ENCODE measurements around the gene TMPRSS11B. TPM values are rescaled to one million over a fixed set of nuclear protein-coding genes. Genes with fewer than 3 reads are reported as not detected.

Gene TMPRSS11B
- total and polyA plus RNA-seq, 2 donors (not counting 3 experiments of a cell fraction or from before 2014, with no cell fraction given), result not detected

DNA sequence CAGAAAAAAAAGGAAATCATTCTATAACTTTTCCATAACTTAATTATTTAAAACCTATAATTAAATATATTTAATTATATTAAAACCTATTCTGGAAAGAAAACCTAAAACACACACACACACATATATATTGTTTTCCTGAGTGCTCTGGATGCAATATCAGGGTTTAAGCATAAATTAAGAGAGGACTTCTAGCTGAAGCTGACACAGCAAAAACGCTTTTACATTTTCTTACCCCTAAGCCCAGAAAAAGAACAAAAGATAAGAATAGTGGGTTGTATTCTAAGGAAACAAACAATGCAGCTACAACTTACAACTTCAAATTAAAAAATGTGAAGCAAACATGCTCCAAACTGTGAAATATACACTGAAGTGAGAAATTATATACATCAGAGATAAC, 52.3 kb downstream of the TMPRSS11B start:
- Histone ChIP-seq H3K4me2 (ENCODE audit: insufficient read depth, low read length) (no peak overlapping the region), H2AFZ (ENCODE audit: low read depth, low read length) (no peak overlapping the region), H3K27ac (ENCODE audit: insufficient read depth, low read depth, low read length) (no peak overlapping the region), H3K9me3 (replicated peaks; ENCODE audit: control insufficient read depth, insufficient read depth, low read length) (no peaks in the 10 kb centered on the region), H3K4me3 (replicated peaks in 1 of 3; ENCODE audit: insufficient read depth in 1 of 3, low read depth in 1 of 3, low read length in 3 of 3) (no peak overlapping the region), H3K79me2 (ENCODE audit: control insufficient read depth, insufficient read depth, low read length) (no peaks in the 10 kb centered on the region), H3K9me1 (replicated peaks; ENCODE audit: control insufficient read depth, extremely low read depth, insufficient read depth, low read length) (no peaks in the 10 kb centered on the region), H4K20me1 (replicated peaks; ENCODE audit: control insufficient read depth, extremely low read depth, insufficient read depth, low read length) (no peaks in the 10 kb centered on the region), H3K36me3 (ENCODE audit: control insufficient read depth in 2 of 2, extremely low read depth in 1 of 2, insufficient read depth in 2 of 2, low read length in 2 of 2) (no peaks in the 10 kb centered on the region), H3K27me3 (ENCODE audit: control insufficient read depth in 2 of 2, insufficient read depth in 2 of 2, low read length in 2 of 2) (no peaks in the 10 kb centered on the region), H3K9ac (replicated peaks; ENCODE audit: extremely low read depth, insufficient read depth, low read length) (no peak overlapping the region), H3K4me1 (ENCODE audit: control insufficient read depth, extremely low read depth, insufficient read depth, low read length) (no peaks in the 10 kb centered on the region)
- intact Hi-C loops (cut with micrococcal nuclease), result no loop called here
- ChIA-PET POLR2A (no interaction called here), CTCF (interaction anchor here (2.5 kb wide), 1 partner anchor 17 kb away, joined by 6 read pairs; no protein-coding TSS in a partner anchor)
- dilution Hi-C loops (cut with MboI; ENCODE audit: extremely low pct_ligation_motif_present, low sequenced_read_pairs), result no loop called here
- no peak for DNase-seq (ENCODE audit: low read depth, low spot score)
- no TSS peak for BruUV-seq (replicated peaks)
- TF ChIP-seq GATA2 (IDR thresholded peaks at IDR 0.05; ENCODE audit: insufficient read depth, insufficient read length, low read depth, low read length) (no peak), FOS (IDR thresholded peaks at IDR 0.05; ENCODE audit: borderline replicate concordance, insufficient read depth, low read length) (no peak), POLR2AphosphoS5 (IDR thresholded peaks at IDR 0.05; ENCODE audit: insufficient read depth, low read depth, low read length) (no peak), EZH2 (IDR thresholded peaks at IDR 0.05; ENCODE audit: borderline replicate concordance, low read depth, low read length, severe bottlenecking) (no peak)
- no peak for FAIRE-seq

DNA sequence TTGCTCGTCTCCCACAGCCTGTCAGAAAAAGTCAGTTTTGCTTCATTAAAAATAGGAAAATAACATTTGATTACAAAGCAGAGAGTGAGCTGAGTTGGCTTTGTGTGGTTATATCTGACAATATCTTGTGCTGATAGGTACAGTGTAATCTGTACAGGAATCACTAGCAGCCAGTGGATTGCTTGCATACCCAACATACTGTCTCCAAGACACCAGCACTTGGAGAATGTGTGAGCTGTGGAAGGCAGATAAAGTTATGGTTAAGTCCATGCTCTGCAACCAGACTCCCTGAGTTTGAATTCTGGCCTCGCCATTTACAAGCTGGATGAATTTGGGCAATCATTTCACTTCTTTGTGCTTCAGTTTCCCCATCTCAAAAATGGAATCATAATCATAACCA, 58.3 kb downstream of the TMPRSS11B start:
- Histone ChIP-seq H3K27ac (ENCODE audit: insufficient read depth, low read depth, low read length) (no peak overlapping the region), H3K36me3 (ENCODE audit: control insufficient read depth in 2 of 2, extremely low read depth in 1 of 2, insufficient read depth in 2 of 2, low read length in 2 of 2) (no peaks in the 10 kb centered on the region), H3K4me2 (ENCODE audit: insufficient read depth, low read length) (no peak overlapping the region), H3K4me3 (replicated peaks in 1 of 3; ENCODE audit: insufficient read depth in 1 of 3, low read depth in 1 of 3, low read length in 3 of 3) (no peak overlapping the region), H3K27me3 (ENCODE audit: control insufficient read depth in 2 of 2, insufficient read depth in 2 of 2, low read length in 2 of 2) (no peaks in the 10 kb centered on the region), H3K9me3 (replicated peaks; ENCODE audit: control insufficient read depth, insufficient read depth, low read length) (no peaks in the 10 kb centered on the region), H3K9ac (replicated peaks; ENCODE audit: extremely low read depth, insufficient read depth, low read length) (no peak overlapping the region), H2AFZ (ENCODE audit: low read depth, low read length) (no peak overlapping the region), H3K9me1 (replicated peaks; ENCODE audit: control insufficient read depth, extremely low read depth, insufficient read depth, low read length) (no peaks in the 10 kb centered on the region), H3K4me1 (ENCODE audit: control insufficient read depth, extremely low read depth, insufficient read depth, low read length) (no peaks in the 10 kb centered on the region), H3K79me2 (ENCODE audit: control insufficient read depth, insufficient read depth, low read length) (no peaks in the 10 kb centered on the region), H4K20me1 (replicated peaks; ENCODE audit: control insufficient read depth, extremely low read depth, insufficient read depth, low read length) (no peaks in the 10 kb centered on the region)
- FAIRE-seq (no peak), DNase-seq (ENCODE audit: low read depth, low spot score) (no peak)
- ChIA-PET POLR2A (no interaction called here), CTCF (no interaction called here)
- BruUV-seq (replicated peaks), result no TSS peak
- dilution Hi-C loops (cut with MboI; ENCODE audit: extremely low pct_ligation_motif_present, low sequenced_read_pairs) (no loop called here), intact Hi-C loops (cut with micrococcal nuclease) (no loop called here)
- TF ChIP-seq MYC (IDR thresholded peaks at IDR 0.05; ENCODE audit: low read depth, low read length) (no peak), GATA2 (IDR thresholded peaks at IDR 0.05; ENCODE audit: insufficient read depth, insufficient read length, low read depth, low read length) (no peak), POLR2AphosphoS5 (IDR thresholded peaks at IDR 0.05; ENCODE audit: insufficient read depth, low read depth, low read length) (no peak), POLR2A (IDR thresholded peaks at IDR 0.05; ENCODE audit: low read depth, low read length) (no peak), JUN (IDR thresholded peaks at IDR 0.05; ENCODE audit: borderline replicate concordance, insufficient read depth, insufficient read length, low read depth) (no peak)
- TF ChIP-seq, protein P1, sequence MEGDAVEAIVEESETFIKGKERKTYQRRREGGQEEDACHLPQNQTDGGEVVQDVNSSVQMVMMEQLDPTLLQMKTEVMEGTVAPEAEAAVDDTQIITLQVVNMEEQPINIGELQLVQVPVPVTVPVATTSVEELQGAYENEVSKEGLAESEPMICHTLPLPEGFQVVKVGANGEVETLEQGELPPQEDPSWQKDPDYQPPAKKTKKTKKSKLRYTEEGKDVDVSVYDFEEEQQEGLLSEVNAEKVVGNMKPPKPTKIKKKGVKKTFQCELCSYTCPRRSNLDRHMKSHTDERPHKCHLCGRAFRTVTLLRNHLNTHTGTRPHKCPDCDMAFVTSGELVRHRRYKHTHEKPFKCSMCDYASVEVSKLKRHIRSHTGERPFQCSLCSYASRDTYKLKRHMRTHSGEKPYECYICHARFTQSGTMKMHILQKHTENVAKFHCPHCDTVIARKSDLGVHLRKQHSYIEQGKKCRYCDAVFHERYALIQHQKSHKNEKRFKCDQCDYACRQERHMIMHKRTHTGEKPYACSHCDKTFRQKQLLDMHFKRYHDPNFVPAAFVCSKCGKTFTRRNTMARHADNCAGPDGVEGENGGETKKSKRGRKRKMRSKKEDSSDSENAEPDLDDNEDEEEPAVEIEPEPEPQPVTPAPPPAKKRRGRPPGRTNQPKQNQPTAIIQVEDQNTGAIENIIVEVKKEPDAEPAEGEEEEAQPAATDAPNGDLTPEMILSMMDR (IDR thresholded peaks at IDR 0.05; ENCODE audit: extremely low read depth in 1 of 2, insufficient read depth in 1 of 2, low read depth in 1 of 2, low read length in 2 of 2), result no peak

All from endothelial cell of umbilical vein (primary cell).